Type B pancreatic cell (in vitro differentiated cells): ENCODE results near the gene SHROOM2. TPM values are rescaled to one million over a fixed set of nuclear protein-coding genes. Genes with fewer than 3 reads are reported as not detected.

Experiments used
- DNase-seq: peaks from one replicate; pipeline ENCODE4 v3.0.0; 2021; ENCODE audit warnings: mixed read lengths; ENCODE audit not compliant: unreplicated experiment; ENCODE audit errors: extremely low spot score
- H3K27ac Mint-ChIP-seq: 2 replicates; pipeline ENCODE4 v1.8.0; 2021; ENCODE audit warnings: mild to moderate bottlenecking, mixed read lengths
- H3K27me3 Mint-ChIP-seq: 2 replicates; pipeline ENCODE4 v1.8.0; 2021; ENCODE audit warnings: mixed read lengths
- H3K36me3 Mint-ChIP-seq: 2 replicates; pipeline ENCODE4 v1.8.0; 2021; ENCODE audit warnings: mixed read lengths
- H3K4me1 Mint-ChIP-seq: one replicate; pipeline ENCODE4 v1.8.0; 2021; ENCODE audit warnings: mixed read lengths; ENCODE audit not compliant: unreplicated experiment
- H3K4me3 Mint-ChIP-seq: 2 replicates; pipeline ENCODE4 v1.8.0; 2021; ENCODE audit warnings: mild to moderate bottlenecking, mixed read lengths
- H3K9me3 Mint-ChIP-seq: 2 replicates; pipeline ENCODE4 v1.8.0; 2021; ENCODE audit warnings: mixed read lengths
- CTCF ChIP-seq: fragments of 200-600 bp; sonication (generic); conservative IDR thresholded peaks from 2 replicates; pipeline ENCODE4 v1.5.0; 2021; ENCODE audit warnings: antibody characterized with exemption, mild to moderate bottlenecking
- total RNA-seq: library from RNA; stranded (reverse); gene quantifications from 2 replicates; pipeline ENCODE4 v1.2.1, GENCODE V29; 2021; ENCODE audit warnings: low replicate concordance

The SHROOM2 gene
- total RNA-seq, 1 donor from 2014 or later: 8.4 TPM

GRCh38 chrX:9746148-9746888, 39.9 kb upstream of the SHROOM2 start:
- no peak for DNase-seq
- H3K4me1 Mint-ChIP-seq: peaks cover 9% of the 10 kb centered on the region
- no peak overlapping the region for H3K4me3 Mint-ChIP-seq
- H3K27ac Mint-ChIP-seq: peak overlapping the region; percentile 33
- H3K9me3 Mint-ChIP-seq: peaks cover 9% of the 10 kb centered on the region
- TF ChIP-seq CTCF: no peak
- no peaks in the 10 kb centered on the region for H3K27me3 Mint-ChIP-seq
- H3K36me3 Mint-ChIP-seq: peaks cover 5% of the 10 kb centered on the region

GRCh38 chrX:9747644-9748043, 38.6 kb upstream of the SHROOM2 start:
- no peak for DNase-seq
- H3K4me1 Mint-ChIP-seq: peaks cover 9% of the 10 kb centered on the region
- TF ChIP-seq CTCF: no peak
- no peaks in the 10 kb centered on the region for H3K27me3 Mint-ChIP-seq
- H3K27ac Mint-ChIP-seq: no peak overlapping the region
- H3K9me3 Mint-ChIP-seq: peaks cover 9% of the 10 kb centered on the region
- H3K4me3 Mint-ChIP-seq: no peak overlapping the region
- peaks cover 5% of the 10 kb centered on the region for H3K36me3 Mint-ChIP-seq

GRCh38 chrX:9749146-9749692, 37.0 kb upstream of the SHROOM2 start:
- TF ChIP-seq CTCF: no peak
- Mint-ChIP-seq H3K27me3 (no peaks in the 10 kb centered on the region), H3K4me1 (peaks cover 9% of the 10 kb centered on the region), H3K27ac (no peak overlapping the region), H3K36me3 (peaks cover 5% of the 10 kb centered on the region), H3K9me3 (peaks cover 5% of the 10 kb centered on the region), H3K4me3 (no peak overlapping the region)
- DNase-seq: no peak

GRCh38 chrX:9757366-9757765, 28.9 kb upstream of the SHROOM2 start:
- Mint-ChIP-seq H3K4me3 (no peak overlapping the region), H3K27ac (no peak overlapping the region), H3K4me1 (no peaks in the 10 kb centered on the region), H3K9me3 (no peaks in the 10 kb centered on the region), H3K36me3 (no peaks in the 10 kb centered on the region), H3K27me3 (no peaks in the 10 kb centered on the region)
- no peak for DNase-seq
- no peak for TF ChIP-seq CTCF

GRCh38 chrX:9758021-9758638, 28.1 kb upstream of the SHROOM2 start:
- no peak for TF ChIP-seq CTCF
- no peaks in the 10 kb centered on the region for H3K27me3 Mint-ChIP-seq
- DNase-seq: no peak
- H3K4me1 Mint-ChIP-seq: no peaks in the 10 kb centered on the region
- H3K9me3 Mint-ChIP-seq: no peaks in the 10 kb centered on the region
- no peak overlapping the region for H3K4me3 Mint-ChIP-seq
- no peak overlapping the region for H3K27ac Mint-ChIP-seq
- no peaks in the 10 kb centered on the region for H3K36me3 Mint-ChIP-seq
